Stimulated activated naive CD8-positive, alpha-beta T cell treated with anti-CD3 and anti-CD28 coated beads, Interleukin-15, amount 100 ng/mL, for 72 hours (primary cell): Measurements from ENCODE around the gene SCAPER.
A peak's percentile ranks its signal among the peaks of the same experiment; 100 is the strongest.

Experiments used
- ATAC-seq: fragments of 150-1000 bp; cut with Tn5 transposase; 2 replicates; pipeline ENCODE4 v1.10.0; 2021; ENCODE audit warnings: mild to moderate bottlenecking, moderate library complexity
- DNase-seq, 2 donors: peaks; one replicate each; pipeline ENCODE4 v3.0.0; 2021 to 2022
- H3K27ac Mint-ChIP-seq, 2 donors: one replicate each; pipeline ENCODE4 v1.8.0; 2022; ENCODE audit warnings: mild to moderate bottlenecking in 2 of 2, mixed read lengths in 2 of 2, moderate library complexity in 2 of 2
- H3K27me3 Mint-ChIP-seq: one replicate; pipeline ENCODE4 v1.8.0; 2022; ENCODE audit warnings: mixed read lengths
- H3K4me1 Mint-ChIP-seq: one replicate; pipeline ENCODE4 v1.8.0; 2022; ENCODE audit warnings: mild to moderate bottlenecking, mixed read lengths
- H3K4me3 Mint-ChIP-seq, 2 donors: one replicate each; pipeline ENCODE4 v1.8.0; 2022; ENCODE audit warnings: mild to moderate bottlenecking in 2 of 2, mixed read lengths in 2 of 2, moderate library complexity in 1 of 2
- H3K9me3 Mint-ChIP-seq, 2 donors: one replicate each; pipeline ENCODE4 v1.8.0; 2022; ENCODE audit warnings: mixed read lengths in 2 of 2

The SCAPER gene

GRCh38 chr15:76336254-76337058, 568.7 kb downstream of the SCAPER start, which contains the start of gene ISL2:
TSS of gene ISL2 (plus strand) at chr15:76336773. CDS start at chr15:76336884, 111 bp downstream.
- Mint-ChIP-seq H3K27ac (peak within 1 kb of the TSS; percentile 69 to 87), H3K4me3 (peak within 1 kb of the TSS; percentile 92 to 98), H3K4me1 (peaks cover 58% of the 10 kb centered on the region), H3K9me3 (no peaks in the 10 kb centered on the region), H3K27me3 (peaks cover 92% of the 10 kb centered on the region)
- peak; percentile 73 to 86 for DNase-seq
- ATAC-seq, result peak; percentile 72

DNA sequence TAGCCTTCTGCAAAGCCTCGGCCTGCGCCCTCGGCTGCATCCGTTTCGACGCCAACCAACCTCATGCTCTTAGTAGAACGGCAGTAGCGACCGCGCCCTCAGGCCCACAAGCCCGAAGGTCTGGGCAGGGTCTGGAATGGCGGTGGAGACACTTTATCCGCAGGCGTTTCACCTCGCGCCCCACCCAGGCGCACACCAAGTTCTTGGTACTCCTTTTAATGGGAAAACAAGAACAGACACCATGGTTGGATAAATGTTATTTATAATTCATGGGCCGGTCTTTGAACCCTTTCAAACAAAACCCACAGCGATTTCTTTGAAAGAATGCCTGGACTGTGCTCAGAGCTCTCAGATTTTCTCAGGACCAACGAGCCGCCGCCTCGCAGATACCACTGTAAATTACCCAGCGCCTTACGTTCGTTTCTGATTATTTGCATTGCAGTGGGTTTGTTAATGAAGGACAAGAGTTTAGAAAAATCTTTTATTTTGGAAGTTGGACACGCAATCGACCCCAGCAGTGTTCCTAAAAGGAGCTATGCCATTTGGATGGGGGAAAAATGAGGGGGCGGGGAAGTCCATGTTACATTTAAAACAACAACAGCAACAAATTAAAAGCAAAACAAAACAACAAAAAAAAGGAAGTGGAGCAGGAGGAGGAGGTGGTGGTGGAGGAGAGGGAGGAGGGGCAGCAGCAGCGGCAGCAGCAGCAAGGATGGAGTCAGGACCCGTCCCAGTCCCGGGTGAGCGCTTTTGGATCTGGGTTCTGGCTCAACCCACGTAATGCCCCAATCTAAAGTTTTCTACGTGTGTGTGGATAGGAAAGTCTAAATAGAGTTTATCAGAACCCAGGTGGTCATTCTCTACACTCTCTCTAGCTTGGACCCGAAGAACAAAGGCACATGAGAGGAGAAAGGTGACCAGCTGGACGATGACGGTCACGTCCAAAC, 569.6 kb downstream of the SCAPER start:
- Mint-ChIP-seq H3K9me3 (no peaks in the 10 kb centered on the region), H3K27me3 (peaks cover 84% of the 10 kb centered on the region), H3K4me3 (peak overlapping the region; percentile 92 to 98), H3K27ac (peak overlapping the region; percentile 43 to 87), H3K4me1 (peaks cover 50% of the 10 kb centered on the region)
- peak; percentile 15 for ATAC-seq
- peak; percentile 21 to 42 for DNase-seq

DNA sequence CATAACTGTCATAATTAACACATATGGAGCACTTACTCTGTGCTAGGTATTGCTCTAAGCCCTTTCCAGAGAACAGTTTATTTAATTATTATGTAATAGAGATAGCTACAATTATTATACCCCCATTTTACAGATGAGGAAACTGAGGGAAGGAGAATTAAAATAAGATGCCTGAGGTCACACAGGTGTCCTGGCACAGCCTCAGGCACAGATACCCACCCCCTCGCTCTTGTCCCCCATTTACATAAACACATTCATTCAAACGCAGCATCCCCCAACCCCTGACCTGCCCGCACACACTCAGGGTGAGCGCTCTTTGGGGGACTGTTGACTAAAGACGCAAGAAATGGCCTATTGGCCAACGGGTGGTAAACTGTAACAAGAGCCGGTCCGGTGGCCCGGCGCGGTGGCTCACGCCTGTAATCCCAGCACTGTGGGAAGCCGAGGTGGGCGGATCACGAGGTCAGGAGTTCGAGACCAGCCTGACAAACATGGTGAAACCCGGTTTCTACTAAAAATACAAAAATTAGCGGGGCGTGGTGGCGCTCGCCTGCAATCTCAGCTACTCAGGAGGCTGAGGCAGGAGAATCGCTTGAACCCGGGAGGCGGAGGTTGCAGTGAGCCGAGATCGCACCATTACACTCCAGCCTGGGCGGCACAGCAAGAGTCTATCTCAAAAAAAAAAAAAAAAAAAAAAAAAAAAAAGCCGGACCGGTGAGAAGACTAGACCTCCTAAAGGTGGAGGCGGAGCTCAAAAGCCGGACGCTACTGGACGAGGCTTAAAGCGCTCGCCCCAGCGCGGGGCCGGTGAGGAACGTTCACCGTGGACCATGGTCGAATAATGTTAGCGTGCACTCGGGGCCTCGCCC, 570.5 kb downstream of the SCAPER start:
- H3K27ac Mint-ChIP-seq, result no peak overlapping the region
- peak overlapping the region; percentile 92 to 98 for H3K4me3 Mint-ChIP-seq
- no peak for ATAC-seq
- peaks cover 84% of the 10 kb centered on the region for H3K27me3 Mint-ChIP-seq
- DNase-seq, result no peak
- H3K9me3 Mint-ChIP-seq, result no peaks in the 10 kb centered on the region
- H3K4me1 Mint-ChIP-seq, result peaks cover 41% of the 10 kb centered on the region

- H3K27me3 Mint-ChIP-seq, result peaks cover 84% of the 10 kb centered on the region
- H3K4me1 Mint-ChIP-seq, result peaks cover 33% of the 10 kb centered on the region
- ATAC-seq (no peak), DNase-seq (peak in 1 of 2 donors; percentile 12)
- no peaks in the 10 kb centered on the region for H3K9me3 Mint-ChIP-seq
- H3K27ac Mint-ChIP-seq, result no peak overlapping the region
- H3K4me3 Mint-ChIP-seq, result no peak overlapping the region
Measured at GRCh38 chr15:76333720-76334437, 571.3 kb downstream of the SCAPER start.

- H3K4me1 Mint-ChIP-seq, result peaks cover 27% of the 10 kb centered on the region
- H3K9me3 Mint-ChIP-seq, result no peaks in the 10 kb centered on the region
- H3K27ac Mint-ChIP-seq, result no peak overlapping the region
- H3K4me3 Mint-ChIP-seq, result no peak overlapping the region
- ATAC-seq, result no peak
- no peak for DNase-seq
- peaks cover 84% of the 10 kb centered on the region for H3K27me3 Mint-ChIP-seq
Measured at GRCh38 chr15:76333309-76333708, 571.8 kb downstream of the SCAPER start.

DNA sequence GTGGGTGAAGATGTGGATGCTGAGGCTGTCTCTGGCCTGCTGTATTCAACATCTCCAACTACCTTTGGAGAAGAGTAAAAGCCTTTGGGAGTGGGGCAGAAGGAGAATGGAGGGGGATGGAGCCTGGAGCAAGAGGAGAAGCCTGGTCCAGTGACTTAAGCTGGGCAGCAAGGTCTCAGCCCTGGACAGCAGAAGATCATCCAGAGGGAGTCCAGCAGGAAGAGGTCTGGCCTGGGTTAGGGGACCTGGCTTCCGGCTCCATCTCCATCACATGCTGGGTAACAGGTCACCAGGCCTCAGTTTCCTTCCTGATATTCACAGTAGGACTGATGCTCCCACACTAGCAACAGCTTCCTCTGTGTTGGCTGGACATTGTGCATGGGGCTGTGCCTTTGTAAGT, 572.3 kb downstream of the SCAPER start:
- Mint-ChIP-seq H3K9me3 (no peaks in the 10 kb centered on the region), H3K27ac (no peak overlapping the region), H3K4me3 (no peak overlapping the region), H3K4me1 (peaks cover 26% of the 10 kb centered on the region), H3K27me3 (peaks cover 84% of the 10 kb centered on the region)
- ATAC-seq (no peak), DNase-seq (no peak)

- H3K27me3 Mint-ChIP-seq, result peaks cover 71% of the 10 kb centered on the region
- no peak overlapping the region for H3K4me3 Mint-ChIP-seq
- ATAC-seq, result no peak
- H3K4me1 Mint-ChIP-seq, result peaks cover 2% of the 10 kb centered on the region
- no peak overlapping the region for H3K27ac Mint-ChIP-seq
- no peaks in the 10 kb centered on the region for H3K9me3 Mint-ChIP-seq
- no peak for DNase-seq
Measured at GRCh38 chr15:76330080-76330680, 575.0 kb downstream of the SCAPER start.

DNA sequence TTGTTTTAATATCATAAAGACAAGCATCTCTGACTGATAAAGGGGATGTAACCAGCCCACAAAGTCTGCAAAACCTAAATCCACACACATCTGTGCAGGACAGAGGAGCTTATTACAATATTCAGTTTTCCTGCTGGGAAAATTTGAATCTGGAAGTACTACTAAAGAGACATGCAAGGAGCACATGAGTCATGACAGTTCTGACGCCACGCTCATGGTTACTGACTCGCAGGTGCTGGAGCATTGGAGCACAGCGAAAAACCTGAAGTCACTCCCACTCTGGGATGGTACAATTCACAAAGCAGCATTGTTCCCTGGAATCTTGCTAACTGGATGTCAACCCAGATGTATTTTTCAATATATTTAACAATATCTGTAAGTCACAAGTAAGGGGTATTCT, 576.2 kb downstream of the SCAPER start:
- Mint-ChIP-seq H3K4me1 (no peaks in the 10 kb centered on the region), H3K27me3 (peaks cover 60% of the 10 kb centered on the region), H3K27ac (no peak overlapping the region), H3K9me3 (no peaks in the 10 kb centered on the region), H3K4me3 (no peak overlapping the region)
- no peak for ATAC-seq
- no peak for DNase-seq

- H3K9me3 Mint-ChIP-seq, result no peaks in the 10 kb centered on the region
- H3K4me3 Mint-ChIP-seq, result no peak overlapping the region
- H3K27me3 Mint-ChIP-seq, result peaks cover 60% of the 10 kb centered on the region
- H3K4me1 Mint-ChIP-seq, result no peaks in the 10 kb centered on the region
- no peak overlapping the region for H3K27ac Mint-ChIP-seq
- no peak for ATAC-seq
- DNase-seq, result no peak
Measured at GRCh38 chr15:76328106-76328696, 576.9 kb downstream of the SCAPER start.

DNA sequence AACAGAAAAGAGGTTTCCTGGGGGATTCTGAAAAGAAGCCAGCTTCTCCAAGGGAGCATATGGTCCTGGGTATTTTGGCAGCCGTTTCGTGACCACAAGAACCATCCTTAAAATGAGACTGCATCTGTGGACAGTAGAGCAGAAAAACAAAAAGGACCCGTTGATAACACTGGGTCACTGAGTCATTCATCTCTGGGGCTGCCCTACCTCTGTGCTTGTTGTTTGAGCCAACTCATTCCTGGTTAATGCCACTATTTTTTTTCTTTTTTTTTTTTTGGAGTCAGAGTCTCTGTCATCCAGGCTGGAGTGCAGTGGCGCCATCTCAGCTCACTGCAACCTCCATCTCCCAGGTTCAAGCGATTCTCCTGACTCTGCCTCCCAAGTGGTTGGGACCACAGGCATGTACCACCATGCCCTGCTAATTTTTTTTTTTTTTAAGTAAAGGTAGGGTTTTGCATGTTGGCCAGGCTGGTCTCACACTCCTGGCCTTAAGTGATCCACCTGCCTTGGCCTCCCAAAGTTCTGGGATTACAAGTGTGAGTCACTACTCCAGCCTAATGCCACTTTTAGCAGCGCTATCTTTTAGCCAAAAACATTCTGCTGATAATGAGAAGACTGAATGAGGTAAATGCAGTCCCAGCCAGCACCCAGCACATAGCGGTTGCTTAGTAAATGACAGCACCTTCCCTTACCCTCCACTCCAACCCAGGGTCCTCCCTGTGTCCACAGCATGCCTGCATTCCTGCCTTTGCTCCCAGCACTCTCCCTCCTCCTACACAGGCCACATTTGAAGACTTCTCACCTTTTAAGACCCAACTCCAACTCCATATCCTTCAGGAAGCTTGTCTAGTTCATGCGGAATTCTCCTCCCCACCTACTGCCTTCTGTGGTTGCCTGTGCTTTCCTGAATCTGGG, 577.7 kb downstream of the SCAPER start:
- ATAC-seq (no peak), DNase-seq (no peak)
- Mint-ChIP-seq H3K9me3 (no peaks in the 10 kb centered on the region), H3K4me1 (no peaks in the 10 kb centered on the region), H3K27ac (no peak overlapping the region), H3K4me3 (no peak overlapping the region), H3K27me3 (peaks cover 60% of the 10 kb centered on the region)

DNA sequence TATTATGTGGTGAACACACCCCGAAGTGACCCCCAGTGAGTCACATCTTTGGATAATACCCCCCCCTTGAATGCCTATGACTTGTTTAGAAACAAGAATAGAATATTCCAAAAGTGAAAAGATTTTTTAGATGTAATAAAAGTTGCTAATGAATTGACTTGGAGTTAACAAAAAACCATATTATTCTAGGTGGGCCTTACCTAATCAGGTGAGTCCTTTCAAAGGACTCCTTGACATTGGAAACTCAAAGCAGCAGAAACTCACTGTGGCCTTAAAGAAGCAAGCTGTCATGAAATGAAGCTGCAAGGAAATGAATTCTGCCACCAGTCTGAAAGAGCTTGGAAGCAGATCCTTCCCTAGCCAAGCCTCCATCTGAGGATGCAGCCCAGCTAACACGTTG, 579.4 kb downstream of the SCAPER start:
- no peak overlapping the region for H3K4me3 Mint-ChIP-seq
- peaks cover 63% of the 10 kb centered on the region for H3K27me3 Mint-ChIP-seq
- no peaks in the 10 kb centered on the region for H3K9me3 Mint-ChIP-seq
- DNase-seq (no peak), ATAC-seq (no peak)
- H3K27ac Mint-ChIP-seq, result no peak overlapping the region
- no peaks in the 10 kb centered on the region for H3K4me1 Mint-ChIP-seq

DNA sequence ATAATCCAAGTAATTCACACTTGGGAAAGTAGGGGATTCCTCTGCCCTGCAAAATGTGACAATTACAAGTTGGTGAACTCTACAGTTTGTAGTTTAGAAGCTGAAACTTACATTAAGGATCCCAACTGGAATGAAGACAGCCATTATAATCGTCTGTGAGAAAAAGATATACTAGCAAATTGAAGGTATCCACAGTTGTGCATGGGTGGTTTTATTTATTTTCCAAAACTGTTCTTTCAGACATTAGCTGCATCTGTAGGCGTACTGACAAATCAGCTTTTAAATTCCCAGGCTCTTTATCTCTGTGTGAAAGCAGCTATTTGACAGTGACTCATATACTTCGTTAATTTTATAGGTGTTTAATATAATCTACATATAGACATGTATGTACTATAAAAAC, 581.1 kb downstream of the SCAPER start:
- DNase-seq (no peak), ATAC-seq (no peak)
- no peak overlapping the region for H3K4me3 Mint-ChIP-seq
- H3K27me3 Mint-ChIP-seq, result peaks cover 54% of the 10 kb centered on the region
- H3K4me1 Mint-ChIP-seq, result no peaks in the 10 kb centered on the region
- H3K27ac Mint-ChIP-seq, result no peak overlapping the region
- H3K9me3 Mint-ChIP-seq, result no peaks in the 10 kb centered on the region

DNA sequence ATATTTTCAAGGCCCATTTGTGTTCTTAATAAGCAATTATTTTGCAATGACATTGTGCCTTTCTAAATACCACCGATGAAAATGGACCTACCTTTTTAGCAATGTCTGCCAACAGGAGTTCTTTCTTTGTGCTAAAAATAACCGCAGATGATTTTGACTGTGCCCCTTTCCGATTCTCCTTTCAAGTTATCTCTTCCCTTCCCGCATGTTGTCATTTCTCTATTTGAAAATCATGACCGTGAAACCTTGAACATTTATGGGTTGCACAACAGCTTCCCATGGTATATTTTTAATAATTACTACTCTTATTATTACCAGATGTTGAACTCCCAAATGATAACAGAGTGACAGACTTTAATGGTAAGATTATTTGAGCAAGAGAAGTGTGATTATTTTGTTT, 583.5 kb downstream of the SCAPER start:
- H3K27ac Mint-ChIP-seq, result no peak overlapping the region
- no peaks in the 10 kb centered on the region for H3K9me3 Mint-ChIP-seq
- no peak overlapping the region for H3K4me3 Mint-ChIP-seq
- ATAC-seq (no peak), DNase-seq (no peak)
- no peaks in the 10 kb centered on the region for H3K4me1 Mint-ChIP-seq
- peaks cover 38% of the 10 kb centered on the region for H3K27me3 Mint-ChIP-seq
